Lung microvascular endothelial cell (primary cell): Measurements from ENCODE around the gene SPTBN1. TPM values are rescaled to one million over a fixed set of nuclear protein-coding genes. Genes with fewer than 3 reads are reported as not detected.

ENCODE experiments used
- DNase-seq, 2 donors: peaks; one replicate each; pipeline versions ENCODE4 v3.0.0 to v3.0.0-alpha.2; 2010; ENCODE audit warnings: low read depth in 2 of 2
- total RNA-seq: library from RNA; depleted of rRNA; stranded (reverse); fragments of >200 nt; gene quantifications from 2 replicates; pipeline ENCODE4 v1.2.1, GENCODE V29; 2014

The SPTBN1 gene
- total RNA-seq = 396 and 652 TPM in 2 replicates

- peak; percentile 95 to 97 for DNase-seq
These were observed at the start of gene SPTBN1 for GRCh38 chr2:54455563-54456361. TSS of gene SPTBN1 (plus strand) at chr2:54456327. CDS start at chr2:54526419, 70,092 bp downstream.

GRCh38 chr2:54407693-54408092 is 48.4 kb upstream of the SPTBN1 start:
- no peak for DNase-seq

GRCh38 chr2:54408288-54408687 is 47.8 kb upstream of the SPTBN1 start:
- DNase-seq = no peak

- no peak for DNase-seq
These were observed 46.4 kb upstream of the SPTBN1 start for GRCh38 chr2:54409752-54410151.

- DNase-seq = no peak
These were observed 44.2 kb upstream of the SPTBN1 start for GRCh38 chr2:54411801-54412354.

GRCh38 chr2:54416166-54416813 is 39.8 kb upstream of the SPTBN1 start:
- peak; percentile 64 to 93 for DNase-seq

GRCh38 chr2:54416938-54417337 is 39.2 kb upstream of the SPTBN1 start:
- no peak for DNase-seq

GRCh38 chr2:54417577-54417976 is 38.5 kb upstream of the SPTBN1 start:
- DNase-seq = no peak

GRCh38 chr2:54419388-54419787 is 36.7 kb upstream of the SPTBN1 start:
- DNase-seq = peak; percentile 59 to 73

- no peak for DNase-seq
These were observed 36.1 kb upstream of the SPTBN1 start for GRCh38 chr2:54419855-54420523.

GRCh38 chr2:54420524-54421172 is 35.5 kb upstream of the SPTBN1 start:
- no peak for DNase-seq

- DNase-seq = no peak
These were observed 34.0 kb upstream of the SPTBN1 start for GRCh38 chr2:54422072-54422581.

- DNase-seq = peak; percentile 76 to 82
These were observed 32.9 kb upstream of the SPTBN1 start for GRCh38 chr2:54423213-54423612.

GRCh38 chr2:54424555-54425163 is 31.5 kb upstream of the SPTBN1 start:
- no peak for DNase-seq

GRCh38 chr2:54428108-54428831 is 27.9 kb upstream of the SPTBN1 start:
- peak in 1 of 2 donors; percentile 88 for DNase-seq

GRCh38 chr2:54429054-54429453 is 27.1 kb upstream of the SPTBN1 start:
- no peak for DNase-seq

- peak; percentile 83 to 95 for DNase-seq
These were observed 26.1 kb upstream of the SPTBN1 start for GRCh38 chr2:54429811-54430551.

- DNase-seq = peak in 1 of 2 donors; percentile 79
These were observed 25.5 kb upstream of the SPTBN1 start for GRCh38 chr2:54430649-54431048.

GRCh38 chr2:54432251-54433015 is 23.7 kb upstream of the SPTBN1 start:
- peak; percentile 64 to 79 for DNase-seq
